Measurements from ENCODE around the gene CEACAM18.
"Not testable (repeated sequence)": the region's sequence is repeated elsewhere in the genome, so short reads cannot be mapped to it uniquely, and the experiment has no call there.

The CEACAM18 gene

DNA sequence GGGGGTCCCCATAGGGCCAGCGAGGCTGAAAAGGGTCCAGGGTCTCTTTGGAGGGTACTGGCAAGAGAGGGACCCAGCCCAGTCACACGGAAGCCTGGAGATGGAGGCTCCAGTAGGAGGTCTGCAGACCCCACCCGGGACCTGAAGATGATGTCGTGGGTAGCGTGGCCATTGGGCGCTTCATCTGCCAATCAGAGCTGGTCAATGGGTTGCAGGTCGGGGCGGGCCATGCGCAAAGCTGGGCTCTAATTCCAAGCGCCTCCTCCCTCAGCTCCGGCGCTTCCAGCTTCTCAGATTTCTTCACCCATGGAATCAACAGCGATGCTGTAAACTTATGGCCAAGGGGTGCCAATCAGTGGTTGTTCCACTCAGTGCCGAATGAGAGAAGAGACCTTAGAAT lies 12.3 kb downstream of the CEACAM18 start:
- no peak overlapping the region for H3K27ac ChIP-seq (ENCODE audit: low read depth in 2 of 2, low read length in 2 of 2)

DNA sequence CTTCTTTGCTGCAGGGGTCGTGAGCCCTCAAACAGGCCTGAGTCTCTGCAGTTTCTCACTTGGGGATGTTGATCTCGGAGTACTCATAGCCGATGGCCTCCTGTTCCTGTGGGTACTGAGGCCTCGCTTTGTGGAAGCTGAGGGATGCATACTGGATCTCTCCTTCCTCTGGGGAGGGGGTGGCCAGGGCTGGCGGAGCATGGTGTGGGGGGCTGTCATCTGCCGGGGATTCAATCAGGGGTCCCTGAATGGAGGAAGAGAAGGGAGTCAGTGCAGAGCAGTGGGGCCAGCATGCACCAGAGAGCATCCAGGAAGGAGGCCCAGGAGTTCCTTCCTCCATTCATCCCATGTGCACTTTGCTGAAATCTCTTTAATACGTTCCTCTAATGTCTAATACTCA lies 13.2 kb downstream of the CEACAM18 start:
- Histone ChIP-seq H3K27ac (ENCODE audit: low read depth in 2 of 2, low read length in 2 of 2) (no peak overlapping the region), H3K27me3 (ENCODE audit: control insufficient read depth in 2 of 2, insufficient read depth in 2 of 2, low read length in 2 of 2) (no peaks in the 10 kb centered on the region), H3K4me3 (ENCODE audit: low read length in 2 of 2) (no peak overlapping the region), H3K4me1 (ENCODE audit: control insufficient read depth in 2 of 2, insufficient read depth in 2 of 2, low read length in 2 of 2) (no peaks in the 10 kb centered on the region), H3K36me3 (ENCODE audit: control insufficient read depth in 2 of 2, insufficient read depth in 2 of 2, low read length in 2 of 2) (no peaks in the 10 kb centered on the region), H3K9ac (ENCODE audit: low read depth in 1 of 2, low read length in 2 of 2) (no peak overlapping the region), H3K9me3 (ENCODE audit: control insufficient read depth in 2 of 2, low read length in 2 of 2) (no peaks in the 10 kb centered on the region)

More for the DNA sequence above, 12.3 kb downstream of the CEACAM18 start:
- Histone ChIP-seq H3K36me3 (ENCODE audit: control insufficient read depth in 2 of 2, insufficient read depth in 2 of 2, low read length in 2 of 2) (no peaks in the 10 kb centered on the region), H3K27me3 (ENCODE audit: control insufficient read depth in 2 of 2, insufficient read depth in 2 of 2, low read length in 2 of 2) (no peaks in the 10 kb centered on the region), H3K4me3 (ENCODE audit: low read length in 2 of 2) (no peak overlapping the region), H3K9me3 (ENCODE audit: control insufficient read depth in 2 of 2, low read length in 2 of 2) (no peaks in the 10 kb centered on the region), H3K9ac (ENCODE audit: low read depth in 1 of 2, low read length in 2 of 2) (no peak overlapping the region), H3K4me1 (ENCODE audit: control insufficient read depth in 2 of 2, insufficient read depth in 2 of 2, low read length in 2 of 2) (no peaks in the 10 kb centered on the region)

DNA sequence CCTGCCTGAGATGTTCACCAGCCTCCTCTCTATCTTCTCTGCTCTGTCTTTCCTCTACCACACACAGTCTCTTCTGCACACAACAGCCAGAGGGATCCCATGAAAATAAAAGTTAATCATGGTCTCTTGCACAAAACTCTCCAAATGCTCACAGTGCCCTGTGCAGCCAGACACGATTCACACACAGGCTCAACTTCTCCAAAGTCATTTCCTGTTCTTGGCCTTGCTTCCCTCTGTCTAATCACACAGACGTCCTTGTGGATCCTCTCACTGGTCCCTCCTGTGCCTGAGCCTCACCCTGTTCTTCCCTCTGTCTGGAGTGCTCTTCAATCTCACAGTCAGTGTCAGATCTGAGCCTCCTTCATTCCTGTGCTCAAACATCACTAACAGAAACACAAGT lies 15.4 kb downstream of the CEACAM18 start:
- H3K9me3 ChIP-seq (ENCODE audit: control insufficient read depth in 2 of 2, low read length in 2 of 2), result no peaks in the 10 kb centered on the region
- no peaks in the 10 kb centered on the region for H3K4me1 ChIP-seq (ENCODE audit: control insufficient read depth in 2 of 2, insufficient read depth in 2 of 2, low read length in 2 of 2)
- H3K9ac ChIP-seq (ENCODE audit: low read depth in 1 of 2, low read length in 2 of 2), result no peak overlapping the region
- H3K36me3 ChIP-seq (ENCODE audit: control insufficient read depth in 2 of 2, insufficient read depth in 2 of 2, low read length in 2 of 2), result no peaks in the 10 kb centered on the region
- H3K27me3 ChIP-seq (ENCODE audit: control insufficient read depth in 2 of 2, insufficient read depth in 2 of 2, low read length in 2 of 2), result no peaks in the 10 kb centered on the region
- H3K4me3 ChIP-seq (ENCODE audit: low read length in 2 of 2), result no peak overlapping the region
- no peak overlapping the region for H3K27ac ChIP-seq (ENCODE audit: low read depth in 2 of 2, low read length in 2 of 2)

DNA sequence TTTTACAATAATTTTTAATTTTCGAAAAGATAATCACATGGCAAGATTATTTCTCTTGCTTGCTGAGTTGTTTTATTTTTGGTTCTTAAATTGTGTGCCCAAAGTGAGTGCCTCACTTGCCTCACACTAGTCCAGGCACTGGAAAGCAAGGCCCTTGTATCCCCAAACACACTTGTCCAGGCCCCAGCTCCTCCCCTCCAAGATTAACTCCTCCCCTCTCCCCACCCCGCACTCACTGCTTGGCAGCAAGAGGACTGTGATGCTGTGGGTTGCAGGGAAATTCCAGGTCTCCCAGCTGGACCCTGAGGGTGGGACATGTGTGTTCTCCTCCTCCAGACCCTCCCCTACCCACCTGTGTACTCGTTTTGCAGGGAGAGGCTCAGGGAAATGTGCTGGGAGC lies 19.3 kb downstream of the CEACAM18 start:
- Histone ChIP-seq H3K4me3 (ENCODE audit: low read length in 2 of 2) (no peak overlapping the region), H3K36me3 (ENCODE audit: control insufficient read depth in 2 of 2, insufficient read depth in 2 of 2, low read length in 2 of 2) (no peaks in the 10 kb centered on the region), H3K27ac (ENCODE audit: low read depth in 2 of 2, low read length in 2 of 2) (no peak overlapping the region), H3K9me3 (ENCODE audit: control insufficient read depth in 2 of 2, low read length in 2 of 2) (no peaks in the 10 kb centered on the region), H3K9ac (ENCODE audit: low read depth in 1 of 2, low read length in 2 of 2) (no peak overlapping the region), H3K27me3 (ENCODE audit: control insufficient read depth in 2 of 2, insufficient read depth in 2 of 2, low read length in 2 of 2) (no peaks in the 10 kb centered on the region), H3K4me1 (ENCODE audit: control insufficient read depth in 2 of 2, insufficient read depth in 2 of 2, low read length in 2 of 2) (no peaks in the 10 kb centered on the region)

DNA sequence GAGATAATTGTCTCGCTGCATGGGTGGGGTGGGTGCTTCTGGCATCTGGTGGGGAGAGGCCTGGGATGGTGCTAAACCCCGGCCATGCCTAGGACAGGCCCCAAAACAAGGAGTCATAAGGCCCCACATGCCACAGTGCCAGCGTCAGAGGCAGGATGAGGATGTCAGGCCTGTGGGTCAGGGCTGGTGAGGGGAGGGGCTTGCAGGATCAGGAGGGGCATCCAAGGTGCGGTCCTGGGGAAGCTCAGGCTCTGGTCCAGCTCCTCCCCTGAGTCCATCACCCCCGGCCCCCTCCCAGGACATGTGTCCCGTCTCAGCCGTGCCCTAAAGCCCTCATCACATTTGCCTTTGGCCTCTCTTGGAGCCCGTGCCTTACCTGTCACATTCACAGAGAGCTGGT lies 22.6 kb downstream of the CEACAM18 start:
- H3K4me1 ChIP-seq (ENCODE audit: control insufficient read depth in 2 of 2, insufficient read depth in 2 of 2, low read length in 2 of 2); H3K27ac ChIP-seq (ENCODE audit: low read depth in 2 of 2, low read length in 2 of 2); H3K36me3 ChIP-seq (ENCODE audit: control insufficient read depth in 2 of 2, insufficient read depth in 2 of 2, low read length in 2 of 2); H3K4me3 ChIP-seq (ENCODE audit: low read length in 2 of 2); H3K27me3 ChIP-seq (ENCODE audit: control insufficient read depth in 2 of 2, insufficient read depth in 2 of 2, low read length in 2 of 2); H3K9me3 ChIP-seq (ENCODE audit: control insufficient read depth in 2 of 2, low read length in 2 of 2); H3K9ac ChIP-seq (ENCODE audit: low read depth in 1 of 2, low read length in 2 of 2): not testable (repeated sequence)

DNA sequence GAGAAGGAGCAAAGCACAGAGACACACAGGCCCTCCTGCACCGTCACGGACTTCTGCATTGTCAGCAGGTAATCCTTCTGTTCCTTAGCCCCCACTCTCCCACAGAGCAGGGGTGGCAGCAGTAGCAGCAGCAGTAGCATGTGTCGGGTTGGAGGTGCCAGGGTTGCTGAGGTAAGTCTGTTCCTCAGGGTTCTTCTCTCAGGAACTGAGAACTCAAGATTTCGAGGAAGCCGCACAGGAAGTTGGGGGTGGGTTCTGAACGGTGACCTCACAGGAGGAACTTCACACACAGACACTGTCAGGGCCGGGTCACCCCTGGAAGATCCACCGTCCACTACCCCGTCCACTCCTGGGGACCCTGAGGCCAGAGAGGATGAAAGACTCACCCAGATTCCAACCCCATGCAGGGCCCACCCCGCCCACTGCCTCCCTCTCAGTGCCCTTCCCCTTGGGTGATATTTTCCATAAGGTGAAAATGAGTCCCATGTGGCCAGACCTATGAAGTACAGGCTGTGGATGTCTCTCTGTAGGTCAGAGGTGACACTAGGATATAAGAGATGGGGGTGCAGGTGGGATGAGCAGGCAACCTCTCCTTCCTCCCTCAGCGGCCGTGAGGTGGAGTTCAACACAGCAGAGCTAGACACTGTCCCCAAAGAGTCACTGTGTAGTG lies 23.4 kb downstream of the CEACAM18 start, which contains the start of gene SIGLEC12:
Gene SIGLEC12 (minus strand): TSS at position 207 of the 670 bp plus-strand sequence. CDS start 67 bp downstream, at position 140.
- Histone ChIP-seq H3K9me3 (ENCODE audit: control insufficient read depth in 2 of 2, low read length in 2 of 2) (no peaks in the 10 kb centered on the region), H3K4me3 (ENCODE audit: low read length in 2 of 2) (peak within 1 kb of the TSS in 1 of 2 donors; percentile 22), H3K27me3 (ENCODE audit: control insufficient read depth in 2 of 2, insufficient read depth in 2 of 2, low read length in 2 of 2) (no peaks in the 10 kb centered on the region), H3K9ac (ENCODE audit: low read depth in 1 of 2, low read length in 2 of 2) (no peak within 1 kb of the TSS), H3K27ac (ENCODE audit: low read depth in 2 of 2, low read length in 2 of 2) (no peak within 1 kb of the TSS), H3K36me3 (ENCODE audit: control insufficient read depth in 2 of 2, insufficient read depth in 2 of 2, low read length in 2 of 2) (no peaks in the 10 kb centered on the region), H3K4me1 (ENCODE audit: control insufficient read depth in 2 of 2, insufficient read depth in 2 of 2, low read length in 2 of 2) (no peaks in the 10 kb centered on the region)

DNA sequence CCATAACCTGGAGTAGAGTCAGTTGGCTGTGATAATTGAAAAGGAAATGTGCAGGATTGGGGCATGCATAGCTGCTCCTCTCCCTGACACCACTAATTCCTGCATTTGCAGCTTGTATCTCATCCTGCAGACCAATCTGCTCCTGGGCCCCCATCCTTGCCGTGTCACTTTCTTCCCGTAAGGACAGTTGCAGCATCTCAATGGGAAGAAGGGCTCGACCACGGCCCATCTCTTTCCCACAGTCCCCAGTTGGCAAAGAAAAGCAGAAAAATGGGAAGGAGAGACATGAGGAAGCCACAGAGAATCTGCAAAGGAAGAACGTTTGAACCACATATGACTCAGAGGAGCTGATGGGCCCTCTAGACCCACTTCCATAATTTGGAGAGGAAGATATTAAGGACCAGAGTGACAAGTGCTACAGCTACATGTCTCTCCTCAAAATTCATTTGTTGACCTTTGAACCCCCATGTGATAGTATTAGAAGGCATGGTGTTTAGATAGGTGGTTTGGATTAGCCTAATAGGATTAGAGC lies 25.0 kb downstream of the CEACAM18 start:
- H3K4me3 ChIP-seq (ENCODE audit: low read length in 2 of 2), result no peak overlapping the region
- no peak overlapping the region for H3K27ac ChIP-seq (ENCODE audit: low read depth in 2 of 2, low read length in 2 of 2)
- no peaks in the 10 kb centered on the region for H3K4me1 ChIP-seq (ENCODE audit: control insufficient read depth in 2 of 2, insufficient read depth in 2 of 2, low read length in 2 of 2)
- H3K36me3 ChIP-seq (ENCODE audit: control insufficient read depth in 2 of 2, insufficient read depth in 2 of 2, low read length in 2 of 2), result no peaks in the 10 kb centered on the region
- no peaks in the 10 kb centered on the region for H3K9me3 ChIP-seq (ENCODE audit: control insufficient read depth in 2 of 2, low read length in 2 of 2)
- H3K27me3 ChIP-seq (ENCODE audit: control insufficient read depth in 2 of 2, insufficient read depth in 2 of 2, low read length in 2 of 2), result no peaks in the 10 kb centered on the region
- H3K9ac ChIP-seq (ENCODE audit: low read depth in 1 of 2, low read length in 2 of 2), result no peak overlapping the region

DNA sequence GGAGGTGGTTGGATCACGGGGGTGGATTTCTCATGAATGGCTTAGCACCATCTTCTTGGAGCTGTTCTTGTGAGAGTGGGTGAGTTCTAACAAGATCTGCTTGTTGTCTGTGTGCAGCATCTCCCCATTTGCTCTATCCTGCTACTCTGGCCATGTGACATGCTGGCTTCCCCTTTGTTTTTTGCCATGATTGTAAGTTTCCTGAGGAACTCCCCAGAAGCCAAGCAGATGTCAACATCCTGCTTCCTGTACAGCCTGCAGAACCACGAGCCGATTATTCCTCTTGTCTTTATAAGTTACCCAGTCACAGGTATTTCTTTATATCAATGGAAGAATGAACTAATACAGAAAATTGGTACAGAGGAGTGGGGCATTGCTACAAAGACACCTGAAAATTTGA lies 25.6 kb downstream of the CEACAM18 start:
- Histone ChIP-seq H3K36me3 (ENCODE audit: control insufficient read depth in 2 of 2, insufficient read depth in 2 of 2, low read length in 2 of 2) (no peaks in the 10 kb centered on the region), H3K4me3 (ENCODE audit: low read length in 2 of 2) (no peak overlapping the region), H3K27ac (ENCODE audit: low read depth in 2 of 2, low read length in 2 of 2) (no peak overlapping the region), H3K9me3 (ENCODE audit: control insufficient read depth in 2 of 2, low read length in 2 of 2) (no peaks in the 10 kb centered on the region), H3K9ac (ENCODE audit: low read depth in 1 of 2, low read length in 2 of 2) (no peak overlapping the region), H3K4me1 (ENCODE audit: control insufficient read depth in 2 of 2, insufficient read depth in 2 of 2, low read length in 2 of 2) (no peaks in the 10 kb centered on the region), H3K27me3 (ENCODE audit: control insufficient read depth in 2 of 2, insufficient read depth in 2 of 2, low read length in 2 of 2) (no peaks in the 10 kb centered on the region)

DNA sequence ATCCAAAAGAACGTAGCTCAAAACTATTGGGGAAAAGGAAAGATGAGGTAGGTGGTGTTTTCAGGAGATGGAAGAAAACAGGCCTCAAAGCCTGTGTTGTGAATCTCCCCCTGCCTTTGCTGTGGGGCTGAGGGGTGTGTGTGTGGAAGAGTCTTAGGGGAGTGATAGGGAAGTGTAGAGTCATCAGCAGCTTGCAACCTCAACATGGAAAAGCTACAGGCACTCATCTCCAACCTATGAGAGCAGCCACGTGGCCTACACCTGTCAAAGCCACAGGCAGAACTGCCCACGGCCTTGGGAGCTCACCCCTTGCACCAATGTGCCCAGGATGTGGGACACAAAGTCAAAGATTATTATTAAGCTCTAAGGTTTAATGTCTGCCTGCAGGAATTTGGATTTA lies 27.6 kb downstream of the CEACAM18 start:
- Histone ChIP-seq H3K27ac (ENCODE audit: low read depth in 2 of 2, low read length in 2 of 2) (no peak overlapping the region), H3K4me3 (ENCODE audit: low read length in 2 of 2) (no peak overlapping the region), H3K4me1 (ENCODE audit: control insufficient read depth in 2 of 2, insufficient read depth in 2 of 2, low read length in 2 of 2) (no peaks in the 10 kb centered on the region), H3K27me3 (ENCODE audit: control insufficient read depth in 2 of 2, insufficient read depth in 2 of 2, low read length in 2 of 2) (no peaks in the 10 kb centered on the region), H3K9me3 (ENCODE audit: control insufficient read depth in 2 of 2, low read length in 2 of 2) (no peaks in the 10 kb centered on the region), H3K36me3 (ENCODE audit: control insufficient read depth in 2 of 2, insufficient read depth in 2 of 2, low read length in 2 of 2) (no peaks in the 10 kb centered on the region), H3K9ac (ENCODE audit: low read depth in 1 of 2, low read length in 2 of 2) (no peak overlapping the region)

DNA sequence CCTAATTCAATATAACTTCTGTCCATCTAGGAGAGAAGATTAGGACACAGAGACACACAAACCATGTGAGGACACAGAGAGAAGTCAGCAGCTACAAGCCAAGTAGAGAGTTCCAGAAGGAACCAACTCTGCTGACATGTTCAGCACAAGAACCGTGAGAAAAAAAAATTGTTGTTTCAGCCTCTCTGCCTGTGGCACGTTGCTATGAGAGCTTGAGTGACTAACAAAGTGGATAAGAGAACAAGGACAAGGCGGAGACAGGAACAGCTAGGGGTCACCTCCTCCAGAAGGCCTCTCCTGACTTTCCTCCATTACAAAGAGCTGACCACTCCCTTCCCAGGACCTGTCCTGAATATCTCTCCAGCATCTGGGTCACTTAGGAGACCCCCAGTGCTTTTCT lies 28.9 kb downstream of the CEACAM18 start:
- H3K4me1 ChIP-seq (ENCODE audit: control insufficient read depth in 2 of 2, insufficient read depth in 2 of 2, low read length in 2 of 2), result no peaks in the 10 kb centered on the region
- H3K9ac ChIP-seq (ENCODE audit: low read depth in 1 of 2, low read length in 2 of 2), result no peak overlapping the region
- H3K27me3 ChIP-seq (ENCODE audit: control insufficient read depth in 2 of 2, insufficient read depth in 2 of 2, low read length in 2 of 2), result no peaks in the 10 kb centered on the region
- H3K36me3 ChIP-seq (ENCODE audit: control insufficient read depth in 2 of 2, insufficient read depth in 2 of 2, low read length in 2 of 2), result no peaks in the 10 kb centered on the region
- no peak overlapping the region for H3K4me3 ChIP-seq (ENCODE audit: low read length in 2 of 2)
- H3K9me3 ChIP-seq (ENCODE audit: control insufficient read depth in 2 of 2, low read length in 2 of 2), result no peaks in the 10 kb centered on the region
- H3K27ac ChIP-seq (ENCODE audit: low read depth in 2 of 2, low read length in 2 of 2), result no peak overlapping the region
